BLaER1 (cell line): ENCODE data around the gene NFKBIA.

ENCODE experiments used
- H3K27ac ChIP-seq: shearing (Covaris generic); formaldehyde crosslinking; 2 replicates; pipeline ENCODE4 v1.8.1; 2022
- H3K27me3 ChIP-seq: shearing (Covaris generic); formaldehyde crosslinking; 2 replicates; pipeline ENCODE4 v1.8.1; 2022
- H3K36me3 ChIP-seq: shearing (Covaris generic); formaldehyde crosslinking; 2 replicates; pipeline ENCODE4 v1.8.1; 2022
- H3K4me1 ChIP-seq: shearing (Covaris generic); formaldehyde crosslinking; 2 replicates; pipeline ENCODE4 v1.8.1; 2022
- H3K4me2 ChIP-seq: shearing (Covaris generic); formaldehyde crosslinking; 2 replicates; pipeline ENCODE4 v1.8.1; 2022
- H3K4me3 ChIP-seq: shearing (Covaris generic); formaldehyde crosslinking; 2 replicates; pipeline ENCODE4 v1.8.1; 2022
- H3K9ac ChIP-seq: shearing (Covaris generic); formaldehyde crosslinking; 2 replicates; pipeline ENCODE4 v1.8.1; 2022
- H3K9me3 ChIP-seq: shearing (Covaris generic); formaldehyde crosslinking; 2 replicates; pipeline ENCODE4 v1.8.1; 2022
- H4K20me1 ChIP-seq: shearing (Covaris generic); formaldehyde crosslinking; 2 replicates; pipeline ENCODE4 v1.8.1; 2022
- Cebpa-rat ChIP-seq: shearing (Covaris generic); IDR thresholded peaks from 2 replicates; pipeline ENCODE4 v1.8.1; 2022

The NFKBIA gene

GRCh38 chr14:35409595-35409994, 5.0 kb upstream of the NFKBIA start:
- Histone ChIP-seq H3K36me3 (no peaks in the 10 kb centered on the region), H3K9ac (no peak overlapping the region), H3K9me3 (no peaks in the 10 kb centered on the region), H3K4me1 (peaks cover 22% of the 10 kb centered on the region), H3K27ac (no peak overlapping the region), H3K4me2 (no peak overlapping the region), H4K20me1 (no peaks in the 10 kb centered on the region), H3K27me3 (no peaks in the 10 kb centered on the region), H3K4me3 (no peak overlapping the region)
- no peak for TF ChIP-seq Cebpa-rat

- Histone ChIP-seq H3K27me3 (no peaks in the 10 kb centered on the region), H3K27ac (no peak overlapping the region), H3K4me3 (no peak overlapping the region), H3K9me3 (no peaks in the 10 kb centered on the region), H3K36me3 (peaks cover 7% of the 10 kb centered on the region), H3K4me1 (peaks cover 26% of the 10 kb centered on the region), H3K9ac (no peak overlapping the region), H3K4me2 (no peak overlapping the region), H4K20me1 (peaks cover 8% of the 10 kb centered on the region)
- no peak for TF ChIP-seq Cebpa-rat
Measured at GRCh38 chr14:35408026-35408425, 3.5 kb upstream of the NFKBIA start.

- Histone ChIP-seq H3K9ac (no peak overlapping the region), H4K20me1 (peaks cover 15% of the 10 kb centered on the region), H3K27ac (no peak overlapping the region), H3K4me1 (peaks cover 34% of the 10 kb centered on the region), H3K9me3 (no peaks in the 10 kb centered on the region), H3K27me3 (no peaks in the 10 kb centered on the region), H3K4me2 (no peak overlapping the region), H3K36me3 (peaks cover 15% of the 10 kb centered on the region), H3K4me3 (no peak overlapping the region)
- no peak for TF ChIP-seq Cebpa-rat
Measured at GRCh38 chr14:35407306-35407630, 2.7 kb upstream of the NFKBIA start.

- Histone ChIP-seq H3K9me3 (no peaks in the 10 kb centered on the region), H3K27me3 (no peaks in the 10 kb centered on the region), H3K4me1 (peaks cover 39% of the 10 kb centered on the region), H3K36me3 (peaks cover 20% of the 10 kb centered on the region), H3K9ac (peak overlapping the region; percentile 15; the same call in 1 of the 2 replicates), H3K4me3 (no peak overlapping the region), H3K4me2 (peak overlapping the region; percentile 87), H3K27ac (0 out of 2 replicates have a peak overlapping the region, but pooled peaks have one; percentile 44), H4K20me1 (peaks cover 21% of the 10 kb centered on the region)
- TF ChIP-seq Cebpa-rat, result no peak
Measured at GRCh38 chr14:35406506-35407305, 2.2 kb upstream of the NFKBIA start.

GRCh38 chr14:35406090-35406489, 1.5 kb upstream of the NFKBIA start:
- Histone ChIP-seq H3K36me3 (peaks cover 26% of the 10 kb centered on the region), H3K9me3 (no peaks in the 10 kb centered on the region), H3K4me3 (peak overlapping the region; percentile 89), H3K27me3 (no peaks in the 10 kb centered on the region), H3K4me1 (peaks cover 46% of the 10 kb centered on the region), H3K9ac (peak overlapping the region; percentile 98), H4K20me1 (peaks cover 27% of the 10 kb centered on the region), H3K27ac (peak overlapping the region; percentile 97), H3K4me2 (peak overlapping the region; percentile 87)
- no peak for TF ChIP-seq Cebpa-rat

GRCh38 chr14:35405304-35405996, 901 bp upstream of the NFKBIA start:
- H3K36me3 ChIP-seq, result peaks cover 33% of the 10 kb centered on the region
- peak overlapping the region; percentile 97 for H3K27ac ChIP-seq
- H3K27me3 ChIP-seq, result no peaks in the 10 kb centered on the region
- no peak for TF ChIP-seq Cebpa-rat
- peak overlapping the region; percentile 98 for H3K9ac ChIP-seq
- H3K9me3 ChIP-seq, result no peaks in the 10 kb centered on the region
- H3K4me2 ChIP-seq, result peak overlapping the region; percentile 87
- H4K20me1 ChIP-seq, result peaks cover 34% of the 10 kb centered on the region
- peaks cover 52% of the 10 kb centered on the region for H3K4me1 ChIP-seq
- peak overlapping the region; percentile 89 for H3K4me3 ChIP-seq

GRCh38 chr14:35403603-35404448, 723 bp downstream of the NFKBIA start:
- H3K27me3 ChIP-seq, result no peaks in the 10 kb centered on the region

GRCh38 chr14:35403114-35403602, 1.4 kb downstream of the NFKBIA start:
- peak overlapping the region; percentile 98 for H3K9ac ChIP-seq
- H4K20me1 ChIP-seq, result peaks cover 38% of the 10 kb centered on the region
- peak overlapping the region; percentile 89 for H3K4me3 ChIP-seq
- H3K27me3 ChIP-seq, result no peaks in the 10 kb centered on the region
- peak overlapping the region; percentile 92 for H3K4me2 ChIP-seq
- H3K4me1 ChIP-seq, result peaks cover 56% of the 10 kb centered on the region
- peak overlapping the region; percentile 97 for H3K27ac ChIP-seq
- TF ChIP-seq Cebpa-rat, result no peak
- H3K36me3 ChIP-seq, result peaks cover 49% of the 10 kb centered on the region
- H3K9me3 ChIP-seq, result no peaks in the 10 kb centered on the region

More at GRCh38 chr14:35403603-35404448, 723 bp downstream of the NFKBIA start:
- Histone ChIP-seq H3K4me3 (peak overlapping the region; percentile 89), H3K9ac (peak overlapping the region; percentile 98), H4K20me1 (peaks cover 38% of the 10 kb centered on the region), H3K4me2 (peak overlapping the region; percentile 92), H3K36me3 (peaks cover 49% of the 10 kb centered on the region), H3K9me3 (no peaks in the 10 kb centered on the region), H3K27ac (peak overlapping the region; percentile 97), H3K4me1 (peaks cover 56% of the 10 kb centered on the region)
- peak; percentile 99 for TF ChIP-seq Cebpa-rat

GRCh38 chr14:35402323-35403113, 2.0 kb downstream of the NFKBIA start:
- peaks cover 51% of the 10 kb centered on the region for H3K36me3 ChIP-seq
- no peak for TF ChIP-seq Cebpa-rat
- peak overlapping the region; percentile 97 for H3K27ac ChIP-seq
- no peaks in the 10 kb centered on the region for H3K27me3 ChIP-seq
- H3K9me3 ChIP-seq, result no peaks in the 10 kb centered on the region
- H3K4me3 ChIP-seq, result peak overlapping the region; percentile 89
- peaks cover 56% of the 10 kb centered on the region for H3K4me1 ChIP-seq
- H3K9ac ChIP-seq, result peak overlapping the region; percentile 98
- H3K4me2 ChIP-seq, result peak overlapping the region; percentile 92
- H4K20me1 ChIP-seq, result peaks cover 38% of the 10 kb centered on the region
